IPS-NIHi7 (cell line): ENCODE measurements around the gene TMC4.

Experiments
- DNase-seq: peaks from one replicate; pipeline ENCODE4 v3.0.0; 2012; ENCODE audit warnings: mixed read lengths; ENCODE audit errors: extremely low spot score

The TMC4 gene

DNA sequence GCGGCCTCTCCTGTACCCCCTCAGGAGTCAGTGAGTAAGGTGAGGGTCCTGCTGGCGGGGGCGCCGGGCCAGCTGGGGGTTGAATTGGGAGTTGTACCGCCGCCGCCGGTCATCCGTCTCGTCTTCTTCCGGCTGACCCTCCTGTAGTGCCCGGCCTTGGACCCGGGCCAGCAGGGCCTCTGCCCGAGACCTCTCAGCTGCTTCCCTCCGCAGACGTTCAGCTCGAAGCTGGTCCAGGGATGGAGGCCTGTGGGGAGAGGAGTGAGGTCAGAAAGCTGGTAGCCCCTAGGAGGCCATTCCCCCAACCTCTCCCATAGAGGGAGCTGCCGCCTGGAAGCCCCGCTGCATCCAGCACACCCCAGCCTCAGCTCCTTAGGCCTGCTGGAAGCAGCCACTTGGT lies 17.3 kb downstream of the TMC4 start:
- no peak for DNase-seq

DNA sequence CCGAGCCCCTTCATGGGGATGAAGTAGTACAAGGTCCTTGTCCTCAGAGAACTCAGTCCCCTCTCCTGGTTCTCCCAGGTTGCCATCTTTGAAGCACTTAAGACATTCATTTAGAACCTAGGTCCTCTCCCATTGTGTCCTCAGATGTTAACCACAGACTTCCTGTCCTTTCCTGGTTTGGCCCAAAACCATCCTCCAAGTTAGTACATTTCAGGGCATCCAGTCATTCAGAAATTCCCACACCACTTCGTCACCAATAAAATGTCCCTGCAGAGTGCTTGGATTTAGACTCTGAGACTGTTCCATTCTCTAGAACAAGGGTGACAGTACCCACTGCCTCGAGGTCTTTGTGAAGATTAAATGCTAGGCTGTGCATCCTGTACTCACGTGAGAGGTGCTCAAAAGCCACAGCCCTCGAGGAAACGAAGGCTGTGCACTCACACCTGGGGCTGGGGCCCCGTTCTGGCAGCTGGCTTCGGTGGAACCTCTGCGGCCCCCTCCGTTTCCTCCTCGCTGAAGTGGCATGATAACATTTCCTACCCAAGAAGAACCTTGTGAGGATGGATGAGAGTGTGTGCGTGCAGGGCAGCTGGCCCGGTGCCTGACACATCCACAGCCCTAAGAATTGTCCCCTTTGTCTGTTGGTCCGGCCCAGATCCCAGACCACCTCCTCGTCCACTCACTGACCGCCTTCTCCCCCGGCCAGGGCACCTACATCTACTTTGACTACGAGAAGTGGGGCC lies 18.2 kb downstream of the TMC4 start:
- DNase-seq, result no peak

DNA sequence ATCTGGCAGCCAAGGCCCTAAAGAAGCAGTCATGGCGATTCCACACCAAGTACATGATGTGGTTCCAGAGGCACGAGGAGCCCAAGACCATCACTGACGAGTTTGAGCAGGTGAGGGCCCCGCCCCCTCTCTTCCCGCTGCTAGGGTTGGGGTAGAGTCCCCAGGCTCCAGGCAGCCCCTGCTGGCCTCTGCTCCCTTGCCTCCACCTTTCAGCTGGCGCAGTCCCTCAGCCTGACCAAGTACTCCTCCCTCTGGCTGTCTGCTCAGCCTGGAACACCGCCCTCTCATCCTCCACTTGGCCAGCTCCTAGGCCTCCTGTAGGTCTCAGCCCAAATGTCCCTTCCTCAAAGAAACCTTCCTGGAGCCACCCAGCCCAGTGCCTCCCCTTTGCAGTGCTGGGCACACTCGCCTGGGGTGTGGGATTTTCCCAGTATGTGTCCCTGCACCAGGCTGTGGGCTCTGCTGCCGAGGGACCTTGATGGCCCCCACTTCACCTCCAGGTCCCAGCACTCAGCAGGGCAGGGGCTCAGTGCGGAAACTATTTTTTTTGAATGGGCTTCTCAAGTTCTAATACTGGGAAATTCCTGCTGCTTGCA lies 19.1 kb downstream of the TMC4 start:
- no peak for DNase-seq

DNA sequence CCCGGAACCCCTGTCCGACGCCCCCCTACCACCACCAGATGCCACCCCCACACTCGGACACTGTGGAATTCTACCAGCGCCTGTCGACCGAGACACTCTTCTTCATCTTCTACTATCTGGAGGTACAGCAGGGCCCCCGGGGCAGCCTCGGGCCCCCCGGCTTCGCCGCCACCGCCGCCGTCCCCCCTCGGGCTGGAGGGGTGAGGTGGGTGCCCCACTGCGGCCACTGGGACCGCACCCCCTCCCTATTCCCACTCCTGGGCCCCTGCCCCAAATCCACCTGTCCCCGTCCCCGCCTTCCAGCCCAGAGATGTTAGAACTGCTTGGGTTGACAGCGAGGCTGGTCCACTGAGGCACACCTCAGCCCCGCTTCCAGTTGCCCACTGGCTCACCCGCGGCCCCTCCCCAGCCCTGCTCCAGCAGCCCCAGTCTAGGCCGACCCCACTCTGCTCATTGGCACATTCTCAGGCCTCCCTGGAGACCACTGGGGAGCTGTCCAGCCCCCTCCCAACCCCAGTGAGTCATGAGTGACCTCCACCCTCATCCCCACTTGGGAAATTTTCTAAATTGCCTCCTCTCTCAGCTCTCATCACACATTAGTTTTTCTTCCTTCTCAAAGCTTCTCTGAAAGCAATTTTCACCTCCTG lies 20.0 kb downstream of the TMC4 start:
- DNase-seq, result no peak

DNA sequence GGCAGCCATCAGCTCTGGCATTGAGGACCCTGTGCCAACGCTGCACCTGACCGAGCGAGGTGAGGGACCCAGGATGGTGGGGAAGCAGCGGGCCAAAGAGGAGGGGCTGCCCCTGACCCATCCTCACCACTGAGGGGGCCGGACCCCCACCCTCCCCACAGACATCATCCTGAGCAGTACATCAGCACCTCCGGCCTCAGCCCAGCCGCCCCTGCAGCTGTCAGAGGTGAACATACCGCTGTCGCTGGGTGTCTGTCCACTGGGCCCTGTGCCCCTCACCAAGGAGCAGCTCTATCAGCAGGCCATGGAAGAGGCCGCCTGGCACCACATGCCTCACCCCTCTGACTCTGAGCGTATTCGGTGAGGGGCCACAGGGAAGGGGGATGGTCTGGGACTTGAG lies 20.7 kb downstream of the TMC4 start:
- no peak for DNase-seq

DNA sequence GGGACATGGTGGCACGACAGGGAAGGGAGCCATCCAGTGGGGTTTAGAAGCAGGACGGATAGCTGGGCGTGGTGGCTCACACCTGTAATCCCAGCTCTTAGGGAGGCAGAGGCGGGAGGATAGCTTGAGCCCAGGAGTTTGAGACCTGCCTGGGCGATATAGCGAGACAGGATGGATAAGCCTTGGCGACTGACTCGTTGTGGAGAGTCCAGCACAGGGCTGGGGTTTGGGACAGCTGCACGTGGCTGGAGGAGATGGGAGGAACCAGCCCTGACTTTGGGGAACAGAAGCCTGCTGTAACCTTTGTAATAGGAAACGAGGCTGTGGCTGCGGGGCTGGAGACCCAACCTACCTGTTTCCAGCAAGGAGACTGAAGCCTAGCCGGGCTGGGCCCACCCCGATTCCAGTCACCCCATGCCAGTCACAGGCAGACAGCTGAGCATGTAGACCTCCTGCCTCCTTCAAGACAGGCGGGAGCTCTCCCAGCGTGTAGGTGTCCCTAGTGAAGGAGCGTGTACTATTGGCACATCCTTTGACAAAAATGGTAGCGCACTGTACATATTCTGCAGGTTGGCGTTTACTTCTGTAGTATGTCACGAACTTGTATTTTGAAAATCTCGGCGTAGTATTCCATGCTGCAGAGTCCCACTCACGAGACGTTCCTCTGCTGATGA lies 21.5 kb downstream of the TMC4 start:
- no peak for DNase-seq

DNA sequence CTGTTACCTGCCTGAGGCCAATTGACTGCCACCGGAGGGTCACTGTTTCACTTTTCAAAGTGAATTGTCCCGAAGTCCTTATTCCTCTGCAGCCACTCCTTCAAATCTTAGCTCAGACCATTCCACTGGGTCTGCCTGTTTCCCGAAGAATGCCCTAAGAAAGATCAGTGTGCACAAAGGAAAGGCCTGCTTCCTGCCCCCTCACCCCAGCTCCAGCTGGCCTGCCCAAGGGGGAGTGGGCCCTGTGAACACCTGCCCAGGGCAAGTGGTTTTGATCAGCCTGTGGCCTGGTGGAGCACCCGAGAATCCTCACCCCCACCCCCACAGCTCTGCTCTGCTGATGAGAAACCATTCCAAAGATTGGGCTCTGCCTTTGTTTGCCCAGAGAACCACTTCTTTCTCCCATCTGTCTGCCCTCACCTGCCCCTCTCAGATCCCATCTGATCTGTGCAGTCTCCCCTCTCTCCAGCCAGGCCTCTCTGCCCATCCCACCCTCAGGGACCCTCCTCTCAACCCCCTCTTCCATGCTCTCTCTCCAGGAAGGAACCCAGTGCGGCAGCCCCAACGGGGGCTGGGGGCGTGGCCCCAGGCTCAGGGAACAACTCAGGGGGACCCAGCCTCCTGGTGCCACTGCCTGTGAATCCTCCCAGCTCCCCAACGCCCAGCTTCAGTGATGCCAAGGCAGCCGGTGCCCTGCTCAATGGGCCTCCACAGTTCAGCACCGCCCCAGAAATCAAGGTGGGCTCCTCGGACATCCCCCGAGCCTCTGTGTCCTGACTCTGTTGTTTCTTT lies 23.7 kb downstream of the TMC4 start:
- no peak for DNase-seq

DNA sequence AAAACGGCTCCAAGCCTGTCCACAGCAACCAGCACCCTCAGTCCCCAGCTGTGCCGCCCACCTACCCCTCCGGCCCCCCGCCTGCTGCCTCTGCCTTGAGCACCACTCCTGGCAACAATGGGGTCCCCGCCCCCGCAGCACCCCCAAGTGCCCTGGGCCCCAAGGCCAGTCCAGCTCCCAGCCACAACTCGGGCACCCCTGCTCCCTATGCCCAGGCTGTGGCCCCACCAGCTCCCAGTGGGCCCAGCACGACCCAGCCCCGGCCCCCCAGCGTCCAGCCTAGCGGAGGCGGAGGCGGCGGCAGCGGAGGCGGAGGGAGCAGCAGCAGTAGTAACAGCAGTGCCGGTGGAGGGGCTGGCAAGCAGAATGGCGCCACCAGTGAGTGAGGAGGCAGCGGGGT lies 24.8 kb downstream of the TMC4 start:
- no peak for DNase-seq

DNA sequence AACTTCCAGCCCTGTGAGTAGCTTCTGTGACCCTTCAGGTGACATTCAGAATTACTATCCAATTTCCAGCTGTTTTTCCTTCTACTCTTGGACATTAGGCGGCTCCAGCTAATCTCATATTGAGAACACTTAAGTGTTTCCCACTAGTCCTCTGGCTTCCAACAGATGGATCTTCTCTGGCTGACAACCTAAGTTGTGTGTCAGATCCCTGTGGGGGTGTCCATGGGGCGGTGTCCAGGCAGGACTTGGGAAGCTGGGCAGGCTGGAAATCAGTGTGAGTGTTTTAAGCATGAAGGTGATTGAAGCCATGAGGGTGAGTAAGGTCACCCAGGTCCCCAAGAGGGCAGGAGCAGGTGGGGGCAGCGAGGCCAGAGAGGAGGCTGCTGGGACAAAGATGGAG lies 25.3 kb downstream of the TMC4 start:
- DNase-seq, result no peak

DNA sequence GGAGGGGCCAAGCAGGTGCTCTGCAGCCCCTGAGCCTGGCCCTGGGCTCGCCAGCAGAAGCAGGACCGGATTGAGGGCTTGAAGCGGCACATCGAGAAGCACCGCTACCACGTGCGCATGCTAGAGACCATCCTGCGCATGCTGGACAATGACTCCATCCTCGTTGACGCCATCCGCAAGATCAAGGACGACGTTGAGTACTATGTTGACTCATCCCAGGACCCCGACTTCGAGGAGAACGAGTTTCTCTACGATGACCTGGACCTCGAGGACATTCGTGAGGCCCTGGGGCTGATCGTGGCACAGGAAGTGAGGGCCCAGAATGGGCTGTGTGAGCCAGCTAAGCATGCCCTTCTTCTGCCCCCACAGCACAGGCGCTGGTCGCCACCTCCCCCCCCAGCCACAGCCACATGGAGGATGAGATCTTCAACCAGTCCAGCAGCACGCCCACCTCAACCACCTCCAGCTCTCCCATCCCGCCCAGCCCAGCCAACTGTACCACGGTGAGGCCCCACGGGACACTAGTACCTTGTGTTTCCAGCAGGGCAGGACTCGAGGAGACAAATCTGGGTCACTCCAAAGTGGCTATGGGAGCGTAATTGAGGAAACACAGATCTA lies 27.3 kb downstream of the TMC4 start:
- no peak for DNase-seq

DNA sequence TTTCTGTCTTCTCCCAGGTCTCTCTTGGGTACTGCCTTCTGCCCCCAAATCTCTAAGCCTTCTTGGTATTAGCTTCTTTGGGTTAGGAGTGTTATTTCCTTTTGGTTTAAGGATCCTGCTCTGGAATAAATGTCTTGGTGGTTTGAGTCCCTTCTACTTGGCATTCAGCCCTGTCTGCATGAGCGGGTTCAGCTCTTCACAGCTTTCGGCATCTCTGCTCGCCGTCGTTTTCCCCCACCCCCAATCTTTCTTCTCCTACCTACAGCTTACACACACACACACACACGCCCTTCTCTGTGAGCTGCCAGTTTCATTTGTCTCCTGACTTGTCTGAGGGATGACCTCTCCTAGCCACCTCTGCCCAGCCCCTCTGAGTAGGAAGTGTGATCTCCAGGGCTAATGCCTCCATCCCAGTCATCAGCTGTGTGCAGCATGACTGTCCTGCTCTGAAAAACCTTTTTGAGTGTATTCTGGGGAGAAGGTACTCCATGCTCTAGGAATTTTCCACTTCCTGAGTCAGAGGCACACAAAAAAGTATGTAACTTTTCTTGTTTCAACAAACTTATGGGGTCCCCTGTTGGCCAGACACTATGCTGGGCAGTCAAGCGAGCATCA lies 30.7 kb downstream of the TMC4 start:
- no peak for DNase-seq

DNA sequence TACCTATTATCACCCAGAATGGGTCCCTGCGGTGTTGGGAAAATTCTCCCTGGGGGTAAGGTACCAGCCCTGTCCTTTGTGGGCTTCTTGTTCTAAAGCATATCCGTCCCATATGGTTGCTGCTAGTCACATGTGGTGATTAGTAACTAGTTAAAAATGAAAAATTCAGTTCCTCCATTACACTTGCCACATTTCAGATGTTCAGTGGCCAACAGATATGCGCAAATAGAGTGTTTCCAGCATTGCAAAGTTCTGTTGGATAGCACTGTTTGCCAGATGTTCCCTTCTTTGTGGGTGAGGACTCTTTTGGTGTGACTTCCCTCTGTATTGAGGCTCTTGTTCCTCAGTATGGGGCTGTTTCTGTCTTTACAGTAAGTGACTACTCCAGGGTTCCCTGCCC lies 31.6 kb downstream of the TMC4 start:
- no peak for DNase-seq

DNA sequence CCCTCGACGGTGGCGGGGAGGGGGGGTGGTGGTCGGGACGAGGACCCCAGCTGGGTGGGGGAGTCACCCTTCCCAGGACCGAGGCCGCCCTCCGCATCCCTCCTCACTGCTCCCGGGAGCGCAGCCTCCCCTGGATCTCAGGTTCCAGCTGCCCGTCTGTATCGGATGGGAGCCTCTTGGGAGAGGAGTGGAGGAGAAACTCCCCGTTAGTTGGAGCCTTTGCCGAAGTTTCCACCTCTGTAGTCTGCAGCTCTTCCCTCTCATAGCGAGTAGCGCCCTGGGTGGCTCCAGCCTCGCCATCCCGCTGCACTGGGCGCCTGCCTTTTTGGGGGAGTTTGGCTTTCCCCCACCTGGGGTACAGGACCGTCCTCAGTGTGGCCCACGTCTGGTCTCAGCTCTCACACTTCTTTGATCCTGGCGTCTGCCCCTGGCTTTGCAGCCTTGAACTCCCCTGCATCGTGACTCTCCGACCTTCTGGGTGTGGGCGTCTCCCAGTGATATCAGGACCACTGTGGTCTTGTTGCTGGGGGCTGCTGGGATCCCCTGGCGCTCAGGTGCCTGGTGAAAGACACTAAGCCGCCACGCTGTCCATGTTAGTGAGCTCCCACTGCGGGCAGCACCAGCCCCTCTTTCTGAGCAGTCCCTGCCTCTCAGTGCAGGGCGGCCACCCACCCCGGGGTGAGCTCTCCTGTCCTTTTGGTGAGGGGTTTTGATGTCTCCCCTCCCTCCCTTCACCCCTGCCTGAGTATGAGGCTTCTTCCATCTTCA lies 34.3 kb downstream of the TMC4 start:
- DNase-seq, result no peak

DNA sequence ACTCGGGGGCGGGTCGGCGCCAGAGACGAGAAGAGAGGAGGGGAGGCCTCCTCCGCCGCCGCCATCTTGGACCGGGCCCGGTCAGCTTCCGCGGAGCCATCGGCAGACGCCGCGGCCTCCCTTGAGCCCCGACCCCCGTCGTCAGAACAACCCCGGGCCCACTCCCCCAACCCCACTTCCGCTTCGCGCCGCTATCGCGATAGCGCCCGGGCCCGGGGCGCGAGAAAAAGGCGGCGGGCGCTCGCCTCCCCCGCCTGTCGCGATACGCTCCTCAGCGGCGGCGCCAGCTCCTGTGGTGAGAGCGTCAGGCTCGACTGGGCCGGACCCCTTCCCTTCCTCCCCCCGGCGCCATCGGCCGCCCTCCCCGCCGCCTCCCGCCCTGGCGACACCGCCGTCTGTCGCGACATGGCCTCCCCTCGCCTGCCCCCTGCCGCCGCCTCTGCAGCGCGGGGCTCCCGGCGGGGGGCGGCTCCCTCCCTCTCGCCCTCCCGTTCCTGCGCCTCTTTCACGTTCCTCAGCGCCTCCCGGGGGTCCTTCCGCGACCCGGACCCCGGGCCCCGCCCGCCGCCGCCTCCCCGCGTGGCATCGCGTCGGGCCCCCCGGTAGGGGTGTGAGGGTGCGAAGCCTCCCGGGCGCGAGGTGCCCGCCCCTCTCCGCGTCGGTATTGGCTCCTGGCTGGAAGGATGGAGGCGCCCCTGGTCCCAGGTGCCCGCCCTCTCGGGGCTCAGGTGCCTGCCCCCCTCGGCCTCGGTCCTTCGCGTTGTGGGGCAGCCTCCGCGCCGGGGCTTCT lies 35.1 kb downstream of the TMC4 start, which contains the start of gene CNOT3:
CNOT3 (plus strand) TSS at position 64 of the 790 bp plus-strand sequence. CDS start 5,217 bp downstream, outside the sequence.
- peak; percentile 46 for DNase-seq

DNA sequence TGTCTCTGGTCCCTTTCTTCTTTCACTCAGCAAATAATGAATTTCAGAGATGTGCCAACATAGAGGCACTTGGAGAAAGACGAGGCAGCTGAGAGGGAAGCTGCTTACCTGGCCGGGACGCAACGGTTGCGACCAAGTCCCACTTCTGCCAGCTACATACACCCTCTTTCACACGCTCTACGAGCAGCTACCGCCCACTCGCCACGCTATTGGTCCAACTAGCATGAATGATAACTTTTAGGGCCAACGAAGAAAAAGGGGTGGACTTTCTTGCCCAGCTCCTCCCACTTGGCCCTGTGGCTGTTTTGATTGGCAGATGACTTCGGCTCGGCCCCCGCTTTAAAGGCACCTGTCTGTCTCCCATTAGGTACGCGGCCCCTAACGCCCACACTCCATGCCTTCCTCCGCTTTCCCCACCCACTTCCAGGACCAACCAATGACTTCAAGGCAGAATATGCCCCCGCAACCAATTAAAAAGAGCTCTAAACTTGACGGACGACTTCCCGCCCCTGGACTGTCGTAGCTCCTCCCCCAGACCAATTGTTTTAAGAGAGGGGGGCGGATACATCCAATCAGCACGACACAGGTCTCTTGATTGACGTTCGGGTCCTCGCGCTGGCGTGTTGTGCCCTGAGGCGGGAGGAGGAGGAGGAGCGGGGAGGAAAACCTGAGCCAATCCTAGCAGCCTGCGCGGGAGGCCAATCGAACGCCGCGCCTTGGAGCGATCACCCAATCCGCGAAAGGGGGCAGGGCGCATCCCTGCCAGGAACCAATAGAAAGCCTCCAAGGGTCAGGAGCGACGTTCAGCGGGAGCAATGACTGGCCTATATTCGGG lies 35.9 kb downstream of the TMC4 start:
- peak; percentile 98 for DNase-seq

DNA sequence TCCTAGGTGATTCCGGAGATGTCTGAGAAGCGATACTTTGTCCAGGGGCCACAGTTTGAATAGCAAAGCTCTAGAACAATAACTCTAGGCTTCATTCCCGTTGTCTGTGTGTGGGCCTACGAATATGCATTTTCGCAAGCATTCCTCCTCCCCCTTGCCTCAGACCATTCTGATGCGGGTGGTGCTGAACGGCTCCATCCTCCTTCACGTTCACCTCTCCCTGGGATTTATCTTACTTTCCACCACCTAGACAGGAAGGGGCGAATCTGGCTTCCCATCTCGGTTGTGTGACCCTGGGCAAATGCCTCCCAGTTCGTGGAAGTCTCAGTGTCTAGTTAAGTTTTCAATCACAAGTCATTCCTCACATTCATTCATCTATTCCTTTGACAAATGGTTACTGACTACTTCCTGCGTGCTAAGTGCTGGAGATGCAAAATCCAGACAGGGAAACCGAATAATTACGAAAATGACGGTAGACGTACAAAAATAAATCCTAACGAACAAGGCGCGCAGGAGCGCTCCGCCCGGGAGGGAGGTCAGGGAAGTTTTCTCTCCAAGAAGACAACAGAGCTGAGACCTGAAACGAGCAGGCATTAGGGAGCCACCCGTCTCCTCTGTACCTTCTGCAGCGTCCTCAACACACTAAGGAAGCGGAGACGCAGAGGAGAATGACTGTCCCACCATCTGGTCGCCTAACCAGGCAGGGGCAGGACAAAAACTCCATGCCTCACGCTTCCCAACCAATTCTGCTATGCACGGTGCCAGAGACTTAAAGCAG lies 36.7 kb downstream of the TMC4 start:
- peak; percentile 32 for DNase-seq

DNA sequence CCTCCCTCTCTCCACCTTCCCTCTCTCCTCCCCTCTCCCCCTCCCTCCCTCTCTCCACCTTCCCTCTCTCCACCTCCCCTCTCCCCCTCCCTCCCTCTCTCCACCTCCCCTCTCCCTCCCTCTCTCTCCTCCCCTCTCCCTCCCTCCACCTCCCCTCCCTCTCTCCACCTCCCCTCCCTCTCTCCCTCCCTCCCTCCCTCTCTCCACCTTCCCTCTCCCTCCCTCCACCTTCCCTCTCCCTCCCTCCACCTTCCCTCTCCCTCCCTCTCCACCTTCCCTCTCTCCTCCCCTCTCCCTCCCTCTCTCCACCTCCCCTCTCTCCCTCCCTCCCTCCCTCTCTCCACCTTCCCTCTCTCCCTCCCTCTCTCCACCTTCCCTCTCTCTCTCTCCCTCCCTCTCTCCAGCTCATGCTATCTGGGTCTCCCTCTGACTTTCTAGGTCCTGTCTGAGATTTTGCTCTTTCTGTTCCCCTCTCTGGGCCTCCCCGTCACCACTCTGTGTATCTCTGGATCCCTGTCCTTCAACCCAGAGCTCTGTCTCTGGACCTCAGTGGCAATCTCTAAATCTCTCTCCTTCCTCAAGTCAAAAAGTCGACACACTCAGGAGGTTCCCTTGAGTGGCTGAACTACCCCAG lies 38.9 kb downstream of the TMC4 start:
- no peak for DNase-seq
